Mucosa of descending colon (tissue), 3 donors: Measurements from ENCODE around the gene PRR15L. TPM values are rescaled to one million over a fixed set of nuclear protein-coding genes. Genes with fewer than 3 reads are reported as not detected.

Experiments
- ATAC-seq: fragments of 200-7000 bp; cut with Tn5 transposase; one replicate; pipeline ENCODE4 v1.9.1; 2020; ENCODE audit warnings: mild to moderate bottlenecking, moderate library complexity
- DNase-seq, 3 donors: peaks; one replicate each; pipeline ENCODE4 v3.0.0-alpha.2; 2020
- H3K36me3 ChIP-seq: fragments of 200-600 bp; one replicate; pipeline ENCODE4 v1.8.0; 2021; ENCODE audit warnings: low read depth, mild to moderate bottlenecking
- H3K4me1 ChIP-seq: fragments of 200-600 bp; one replicate; pipeline ENCODE4 v1.8.0; 2021; ENCODE audit warnings: low read depth, mild to moderate bottlenecking
- H3K4me3 ChIP-seq: fragments of 200-600 bp; one replicate; pipeline ENCODE4 v1.8.0; 2021; ENCODE audit warnings: mild to moderate bottlenecking
- H3K9me3 ChIP-seq: fragments of 200-600 bp; one replicate; pipeline ENCODE4 v1.8.0; 2021; ENCODE audit warnings: mild to moderate bottlenecking
- intact Hi-C, 2 donors: fragments of 100-400 bp; cut with DNase I in 1 of 2; cut with micrococcal nuclease in 1 of 2; formaldehyde crosslinking; loops; one replicate each; pipeline versions ENCODE4 v1.11.0 to v1.11.1; 2022; cut with DNase I, micrococcal nuclease
- total RNA-seq, 3 donors: library from RNA; stranded (reverse); fragmentation: NEBNext Ultra II Directional in 2 of 3; extraction: Animal tissue kit (Norgen Biotek cat#: 25700) in 2 of 3; gene quantifications; one replicate each; pipeline versions ENCODE4 v1.2.1 to v1.2.4, GENCODE V29; 2021 to 2023
- TF ChIP-seq, protein P1 (sequence below): fragments of 200-600 bp; IDR thresholded peaks from one replicate; pipeline ENCODE4 v1.8.0; 2022; ENCODE audit warnings: antibody characterized with exemption, mild to moderate bottlenecking
- donor health status: DM: no; HTN: no; CAD: no; lungs with moderate emphysema.
- donor health status: DM: no; HTN: no; CAD: no.
- donor health status: DM: no; HTN: yes; CAD: no.

Gene PRR15L
- total RNA-seq, 3 donors from 2014 or later = 101 to 347 (median 243) TPM

GRCh38 chr17:47955497-47956461 lies 1.9 kb downstream of the PRR15L start:
- TF ChIP-seq, protein P1, sequence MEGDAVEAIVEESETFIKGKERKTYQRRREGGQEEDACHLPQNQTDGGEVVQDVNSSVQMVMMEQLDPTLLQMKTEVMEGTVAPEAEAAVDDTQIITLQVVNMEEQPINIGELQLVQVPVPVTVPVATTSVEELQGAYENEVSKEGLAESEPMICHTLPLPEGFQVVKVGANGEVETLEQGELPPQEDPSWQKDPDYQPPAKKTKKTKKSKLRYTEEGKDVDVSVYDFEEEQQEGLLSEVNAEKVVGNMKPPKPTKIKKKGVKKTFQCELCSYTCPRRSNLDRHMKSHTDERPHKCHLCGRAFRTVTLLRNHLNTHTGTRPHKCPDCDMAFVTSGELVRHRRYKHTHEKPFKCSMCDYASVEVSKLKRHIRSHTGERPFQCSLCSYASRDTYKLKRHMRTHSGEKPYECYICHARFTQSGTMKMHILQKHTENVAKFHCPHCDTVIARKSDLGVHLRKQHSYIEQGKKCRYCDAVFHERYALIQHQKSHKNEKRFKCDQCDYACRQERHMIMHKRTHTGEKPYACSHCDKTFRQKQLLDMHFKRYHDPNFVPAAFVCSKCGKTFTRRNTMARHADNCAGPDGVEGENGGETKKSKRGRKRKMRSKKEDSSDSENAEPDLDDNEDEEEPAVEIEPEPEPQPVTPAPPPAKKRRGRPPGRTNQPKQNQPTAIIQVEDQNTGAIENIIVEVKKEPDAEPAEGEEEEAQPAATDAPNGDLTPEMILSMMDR = no peak
- Histone ChIP-seq H3K9me3 (no peaks in the 10 kb centered on the region), H3K4me1 (peaks cover 35% of the 10 kb centered on the region), H3K36me3 (no peaks in the 10 kb centered on the region), H3K4me3 (peak overlapping the region; percentile 52)
- intact Hi-C loops = no loop called here
- ATAC-seq (peak; percentile 8), DNase-seq (peak; percentile 72 to 77 (median 74))

- H3K9me3 ChIP-seq = no peaks in the 10 kb centered on the region
- ATAC-seq (no peak), DNase-seq (no peak)
- H3K4me1 ChIP-seq = peaks cover 43% of the 10 kb centered on the region
- H3K36me3 ChIP-seq = no peaks in the 10 kb centered on the region
- peak overlapping the region; percentile 52 for H3K4me3 ChIP-seq
- TF ChIP-seq, protein P1 = no peak
- intact Hi-C loops = loop anchor here in 1 of 2 donors (5.0 kb wide), 1 partner anchor 58 kb away; no protein-coding TSS in a partner anchor
Observed at GRCh38 chr17:47953909-47954308, 3.8 kb downstream of the PRR15L start.

GRCh38 chr17:47952171-47953021 lies 5.3 kb downstream of the PRR15L start:
- ATAC-seq = peak; percentile 63
- Histone ChIP-seq H3K4me1 (peaks cover 49% of the 10 kb centered on the region), H3K9me3 (no peaks in the 10 kb centered on the region), H3K36me3 (no peaks in the 10 kb centered on the region), H3K4me3 (no peak overlapping the region)
- peak in 2 of 3 donors; percentile 79 to 88 for DNase-seq
- intact Hi-C loops = loop anchor here in 1 of 2 donors (5.0 kb wide), 1 partner anchor 60 kb away; no protein-coding TSS in a partner anchor
- TF ChIP-seq, protein P1 = no peak

DNA sequence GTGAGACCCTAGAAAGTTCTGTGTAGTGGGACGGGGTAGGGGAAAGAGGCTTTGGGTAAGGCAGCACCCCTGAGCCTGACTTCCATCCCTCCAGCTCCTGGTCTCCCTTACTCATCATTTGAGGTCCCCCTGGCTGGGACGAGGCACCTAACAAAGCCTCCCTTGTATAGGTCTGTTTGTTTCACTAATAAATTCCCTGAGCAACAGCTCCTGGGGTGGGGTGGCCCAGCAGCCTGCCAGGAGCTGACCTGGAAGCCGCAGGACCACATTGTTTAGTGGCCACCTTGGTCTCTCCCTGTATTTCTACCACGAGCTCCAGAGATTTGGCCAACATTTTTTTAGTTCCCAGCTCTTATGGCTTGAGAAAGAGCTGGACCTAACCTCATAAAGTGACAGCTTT lies 7.2 kb downstream of the PRR15L start:
- H3K4me3 ChIP-seq = no peak overlapping the region
- intact Hi-C loops = loop anchor here in 1 of 2 donors (5.0 kb wide), 1 partner anchor 62 kb away; no protein-coding TSS in a partner anchor
- TF ChIP-seq, protein P1 = no peak
- ATAC-seq (no peak), DNase-seq (peak in 1 of 3 donors; percentile 42)
- no peaks in the 10 kb centered on the region for H3K36me3 ChIP-seq
- H3K4me1 ChIP-seq = peaks cover 64% of the 10 kb centered on the region
- no peaks in the 10 kb centered on the region for H3K9me3 ChIP-seq

- Histone ChIP-seq H3K9me3 (no peaks in the 10 kb centered on the region), H3K4me3 (no peak overlapping the region), H3K4me1 (peaks cover 69% of the 10 kb centered on the region), H3K36me3 (no peaks in the 10 kb centered on the region)
- TF ChIP-seq, protein P1 = no peak
- DNase-seq (peak in 2 of 3 donors; percentile 57 to 65), ATAC-seq (no peak)
- intact Hi-C loops = loop anchor here in 1 of 2 donors (5.0 kb wide), 1 partner anchor 62 kb away; no protein-coding TSS in a partner anchor
Observed at GRCh38 chr17:47949946-47950345, 7.7 kb downstream of the PRR15L start.
